MM.1S (cell line): ENCODE data around the gene PIK3C2A.

ENCODE experiments used
- DNase-seq: peaks from one replicate; pipeline ENCODE4 v3.0.0-alpha.2; 2015
- H2AFZ ChIP-seq: fragments of 300-600 bp; sonication (generic); 2 replicates; pipeline ENCODE4 v1.6.0; 2016; ENCODE audit warnings: antibody characterized with exemption, low read length
- H3F3A ChIP-seq: fragments of 300-600 bp; sonication (generic); 2 replicates; pipeline ENCODE4 v1.6.1; 2016; ENCODE audit warnings: mild to moderate bottlenecking, antibody characterized with exemption, low read length, moderate library complexity, mixed read lengths; ENCODE audit not compliant: insufficient read depth
- H3K27ac ChIP-seq: fragments of 300-600 bp; sonication (generic); 2 replicates; pipeline ENCODE4 v1.5.1; 2016; ENCODE audit warnings: mild to moderate bottlenecking, low read length
- H3K27me3 ChIP-seq: fragments of 300-600 bp; sonication (generic); replicated peaks from 2 replicates; pipeline ENCODE4 v1.6.0; 2016; ENCODE audit warnings: low read length; ENCODE audit not compliant: insufficient read depth
- H3K36me3 ChIP-seq: fragments of 300-600 bp; sonication (generic); replicated peaks from 2 replicates; pipeline ENCODE4 v1.6.1; 2016; ENCODE audit warnings: mild to moderate bottlenecking, low read length, mixed read lengths; ENCODE audit not compliant: insufficient read depth
- H3K4me1 ChIP-seq: fragments of 300-600 bp; sonication (generic); 2 replicates; pipeline ENCODE4 v1.6.1; 2016; ENCODE audit warnings: low read length, mixed read lengths
- H3K4me2 ChIP-seq: fragments of 300-600 bp; sonication (generic); 2 replicates; pipeline ENCODE4 v1.6.0; 2016; ENCODE audit warnings: low read depth, low read length
- H3K4me3 ChIP-seq: fragments of 300-600 bp; sonication (generic); 2 replicates; pipeline ENCODE4 v1.5.1; 2016; ENCODE audit warnings: low read length, mixed read lengths
- H3K79me2 ChIP-seq: fragments of 300-600 bp; sonication (generic); 2 replicates; pipeline ENCODE4 v1.6.1; 2016; ENCODE audit warnings: mixed run types, low read length, mixed read lengths
- H3K9ac ChIP-seq: fragments of 300-600 bp; sonication (generic); 2 replicates; pipeline ENCODE4 v1.6.1; 2016; ENCODE audit warnings: low read length, mixed read lengths
- H3K9me2 ChIP-seq: fragments of 300-600 bp; sonication (generic); replicated peaks from 2 replicates; pipeline ENCODE4 v1.6.1; 2016; ENCODE audit warnings: mild to moderate bottlenecking, low read length, mixed read lengths; ENCODE audit not compliant: insufficient read depth
- H3K9me3 ChIP-seq: fragments of 300-600 bp; sonication (generic); replicated peaks from 2 replicates; pipeline ENCODE4 v1.6.1; 2016; ENCODE audit warnings: mild to moderate bottlenecking, low read length, mixed read lengths; ENCODE audit not compliant: insufficient read depth
- H4K20me1 ChIP-seq: fragments of 300-600 bp; sonication (generic); 2 replicates; pipeline ENCODE4 v1.6.1; 2016; ENCODE audit warnings: mild to moderate bottlenecking, low read length, moderate library complexity, mixed read lengths; ENCODE audit not compliant: insufficient read depth
- EZH2 ChIP-seq: fragments of 300-600 bp; sonication (generic); optimal IDR thresholded peaks from 2 replicates; pipeline ENCODE3; 2017; ENCODE audit warnings: low read depth, mild to moderate bottlenecking, antibody characterized with exemption, low read length, mixed read lengths
- EZH2phosphoT487 ChIP-seq: fragments of 300-600 bp; sonication (generic); IDR thresholded peaks from 2 replicates; pipeline ENCODE4 v1.6.1; 2018; ENCODE audit warnings: antibody characterized with exemption, low read length
- TF ChIP-seq, protein P1 (sequence below): fragments of 300-600 bp; sonication (generic); IDR thresholded peaks from 2 replicates; pipeline ENCODE4 v1.5.1; 2016; ENCODE audit warnings: antibody characterized with exemption, low read length, mixed read lengths

PIK3C2A gene

DNA sequence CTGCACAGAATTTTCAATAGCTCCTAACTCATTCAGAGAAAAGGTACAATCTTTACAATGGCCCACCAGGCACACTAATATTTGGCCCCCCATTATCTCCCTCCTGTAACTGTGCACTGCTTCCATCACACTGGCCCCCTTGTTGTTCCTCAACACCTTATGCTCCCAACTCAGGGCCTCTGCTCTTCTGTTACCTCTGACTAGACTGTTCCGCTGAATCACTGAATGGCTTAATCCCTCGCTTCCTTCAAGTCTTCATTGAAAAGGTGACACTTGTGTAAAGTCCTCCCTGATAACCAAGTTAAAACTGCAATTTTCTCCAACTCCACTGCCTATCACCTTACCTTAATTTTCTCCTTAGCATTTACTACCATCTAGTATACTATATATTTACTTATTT, 21.8 kb downstream of the PIK3C2A start:
- no peak for DNase-seq
- H3K79me2 ChIP-seq, result peaks cover 76% of the 10 kb centered on the region
- TF ChIP-seq EZH2 (no peak), EZH2phosphoT487 (no peak)
- TF ChIP-seq, protein P1, sequence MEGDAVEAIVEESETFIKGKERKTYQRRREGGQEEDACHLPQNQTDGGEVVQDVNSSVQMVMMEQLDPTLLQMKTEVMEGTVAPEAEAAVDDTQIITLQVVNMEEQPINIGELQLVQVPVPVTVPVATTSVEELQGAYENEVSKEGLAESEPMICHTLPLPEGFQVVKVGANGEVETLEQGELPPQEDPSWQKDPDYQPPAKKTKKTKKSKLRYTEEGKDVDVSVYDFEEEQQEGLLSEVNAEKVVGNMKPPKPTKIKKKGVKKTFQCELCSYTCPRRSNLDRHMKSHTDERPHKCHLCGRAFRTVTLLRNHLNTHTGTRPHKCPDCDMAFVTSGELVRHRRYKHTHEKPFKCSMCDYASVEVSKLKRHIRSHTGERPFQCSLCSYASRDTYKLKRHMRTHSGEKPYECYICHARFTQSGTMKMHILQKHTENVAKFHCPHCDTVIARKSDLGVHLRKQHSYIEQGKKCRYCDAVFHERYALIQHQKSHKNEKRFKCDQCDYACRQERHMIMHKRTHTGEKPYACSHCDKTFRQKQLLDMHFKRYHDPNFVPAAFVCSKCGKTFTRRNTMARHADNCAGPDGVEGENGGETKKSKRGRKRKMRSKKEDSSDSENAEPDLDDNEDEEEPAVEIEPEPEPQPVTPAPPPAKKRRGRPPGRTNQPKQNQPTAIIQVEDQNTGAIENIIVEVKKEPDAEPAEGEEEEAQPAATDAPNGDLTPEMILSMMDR, result no peak

DNA sequence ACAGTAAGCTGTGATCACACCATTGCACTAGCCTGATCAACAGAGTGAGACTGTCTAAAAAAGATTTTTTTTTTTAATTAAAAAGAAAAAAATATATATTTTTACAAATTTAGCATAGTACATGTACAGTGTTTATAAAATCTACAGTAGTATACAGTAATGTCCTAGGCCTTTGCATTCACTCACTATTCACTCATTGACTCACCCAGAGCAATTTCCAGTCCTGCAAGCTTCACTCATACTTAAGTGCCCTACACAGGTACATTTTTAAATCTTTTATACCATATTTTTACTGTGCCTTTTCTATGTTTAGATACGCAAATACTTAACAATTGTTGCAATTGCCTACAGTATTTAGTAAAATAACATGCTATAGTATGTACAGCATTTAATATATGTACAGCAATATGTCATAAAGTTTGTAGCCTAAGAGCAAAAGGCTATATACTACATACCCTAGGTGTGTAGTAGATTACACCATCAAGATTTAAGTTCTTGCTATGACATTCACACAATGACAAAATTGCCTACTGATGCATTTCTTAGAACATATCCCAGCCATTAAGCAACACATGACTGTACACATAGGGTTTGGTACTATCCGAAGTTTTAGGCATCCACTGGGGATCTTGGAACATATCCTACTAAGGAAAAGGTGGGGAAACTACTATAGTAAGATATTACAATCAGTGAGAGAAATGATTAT, 22.8 kb downstream of the PIK3C2A start:
- Histone ChIP-seq H3K9me2 (no peaks in the 10 kb centered on the region), H3K27ac (no peak overlapping the region), H3F3A (no peaks in the 10 kb centered on the region), H3K4me1 (peaks cover 21% of the 10 kb centered on the region), H3K36me3 (no peaks in the 10 kb centered on the region; the same call in 1 of the 2 replicates), H3K9ac (no peak overlapping the region), H3K79me2 (peaks cover 80% of the 10 kb centered on the region), H4K20me1 (no peaks in the 10 kb centered on the region), H3K4me3 (no peak overlapping the region), H3K27me3 (no peaks in the 10 kb centered on the region), H3K4me2 (no peak overlapping the region), H2AFZ (no peak overlapping the region), H3K9me3 (no peaks in the 10 kb centered on the region)
- TF ChIP-seq EZH2 (no peak), EZH2phosphoT487 (no peak)
- TF ChIP-seq, protein P1, result no peak
- DNase-seq, result no peak

More for the DNA sequence above, 21.8 kb downstream of the PIK3C2A start:
- H3K27ac ChIP-seq, result no peak overlapping the region
- no peaks in the 10 kb centered on the region; the same call in 1 of the 2 replicates for H3K36me3 ChIP-seq
- H3K4me3 ChIP-seq, result no peak overlapping the region
- H3K9me2 ChIP-seq, result no peaks in the 10 kb centered on the region
- H3K9ac ChIP-seq, result no peak overlapping the region
- H3K4me2 ChIP-seq, result no peak overlapping the region
- H3K9me3 ChIP-seq, result no peaks in the 10 kb centered on the region
- H4K20me1 ChIP-seq, result no peaks in the 10 kb centered on the region
- no peaks in the 10 kb centered on the region for H3K27me3 ChIP-seq
- H3K4me1 ChIP-seq, result peaks cover 21% of the 10 kb centered on the region
- H3F3A ChIP-seq, result no peaks in the 10 kb centered on the region
- H2AFZ ChIP-seq, result no peak overlapping the region

DNA sequence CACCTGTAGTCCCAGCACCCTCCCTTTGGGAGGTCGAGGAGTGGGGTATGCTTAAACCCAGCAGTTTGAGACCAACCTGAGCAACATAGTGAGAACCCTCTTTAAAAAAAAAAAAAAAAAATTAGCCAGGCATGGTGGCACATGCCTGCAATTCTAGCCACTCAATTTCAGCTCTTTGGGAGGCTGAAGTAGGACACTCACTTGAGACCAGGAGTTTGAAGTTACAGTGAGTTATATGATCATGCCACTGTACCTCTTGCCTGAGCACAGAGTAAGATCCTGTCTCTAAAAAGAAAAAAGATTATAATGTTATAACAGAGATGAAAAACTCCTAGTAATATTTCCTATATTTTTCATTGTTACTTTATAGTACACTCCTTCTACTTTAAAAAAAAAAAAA, 23.9 kb downstream of the PIK3C2A start:
- no peak overlapping the region for H3K9ac ChIP-seq
- no peaks in the 10 kb centered on the region for H3K9me3 ChIP-seq
- no peaks in the 10 kb centered on the region for H4K20me1 ChIP-seq
- no peaks in the 10 kb centered on the region for H3F3A ChIP-seq
- no peaks in the 10 kb centered on the region for H3K9me2 ChIP-seq
- DNase-seq, result no peak
- no peak overlapping the region for H2AFZ ChIP-seq
- H3K4me1 ChIP-seq, result peaks cover 16% of the 10 kb centered on the region
- no peaks in the 10 kb centered on the region; the same call in 1 of the 2 replicates for H3K36me3 ChIP-seq
- no peak for TF ChIP-seq EZH2phosphoT487
- no peak for TF ChIP-seq EZH2
- TF ChIP-seq, protein P1, result no peak
- peaks cover 77% of the 10 kb centered on the region for H3K79me2 ChIP-seq
- no peak overlapping the region for H3K27ac ChIP-seq
- no peaks in the 10 kb centered on the region for H3K27me3 ChIP-seq
- H3K4me3 ChIP-seq, result no peak overlapping the region
- H3K4me2 ChIP-seq, result no peak overlapping the region
